AG08396 (cell line): Measurements from ENCODE around the gene CYLD.

Source experiments
- DNase-seq: peaks from one replicate; pipeline ENCODE4 v3.0.0; 2012; ENCODE audit warnings: low spot score, mixed read lengths

Gene CYLD

GRCh38 chr16:50781043-50781442, 39.2 kb downstream of the CYLD start:
- no peak for DNase-seq

- no peak for DNase-seq
These were observed 39.6 kb downstream of the CYLD start for GRCh38 chr16:50781518-50781917.

GRCh38 chr16:50789757-50790156, 47.9 kb downstream of the CYLD start:
- DNase-seq, result no peak

- DNase-seq, result no peak
These were observed 49.6 kb downstream of the CYLD start for GRCh38 chr16:50791522-50791921.

GRCh38 chr16:50796829-50797228, 54.9 kb downstream of the CYLD start:
- DNase-seq, result no peak

- no peak for DNase-seq
These were observed 55.6 kb downstream of the CYLD start for GRCh38 chr16:50797456-50797855.

GRCh38 chr16:50800074-50800473, 58.2 kb downstream of the CYLD start:
- DNase-seq, result no peak

GRCh38 chr16:50801036-50801435, 59.1 kb downstream of the CYLD start:
- no peak for DNase-seq

GRCh38 chr16:50802000-50802399, 60.1 kb downstream of the CYLD start:
- DNase-seq, result peak; percentile 20

- DNase-seq, result no peak
These were observed 61.1 kb downstream of the CYLD start for GRCh38 chr16:50802961-50803360.

- no peak for DNase-seq
These were observed 62.5 kb downstream of the CYLD start for GRCh38 chr16:50804290-50804907.

- peak; percentile 82 for DNase-seq
These were observed 64.5 kb downstream of the CYLD start for GRCh38 chr16:50806099-50807062.

GRCh38 chr16:50808929-50809538, 67.1 kb downstream of the CYLD start:
- no peak for DNase-seq

- no peak for DNase-seq
These were observed 67.7 kb downstream of the CYLD start for GRCh38 chr16:50809561-50809960.

- DNase-seq, result no peak
These were observed 68.5 kb downstream of the CYLD start for GRCh38 chr16:50810241-50810965.

- no peak for DNase-seq
These were observed 70.2 kb downstream of the CYLD start for GRCh38 chr16:50812046-50812445.

GRCh38 chr16:50812876-50813466, 71.1 kb downstream of the CYLD start:
- DNase-seq, result no peak

GRCh38 chr16:50814052-50814451, 72.2 kb downstream of the CYLD start:
- DNase-seq, result no peak

- no peak for DNase-seq
These were observed 72.7 kb downstream of the CYLD start for GRCh38 chr16:50814541-50814940.

GRCh38 chr16:50815382-50815781, 73.5 kb downstream of the CYLD start:
- DNase-seq, result no peak

GRCh38 chr16:50816901-50817555, 75.1 kb downstream of the CYLD start:
- no peak for DNase-seq
